Measurements from ENCODE around the gene ZNF609. TPM values are rescaled to one million over a fixed set of nuclear protein-coding genes. Genes with fewer than 3 reads are reported as not detected.

The ZNF609 gene
- total and polyA plus RNA-seq, 2 of the 13 experiments (the other 11 are each of a cell fraction or from before 2014, with no cell fraction given), result 8.9 to 9.9 TPM

- Histone ChIP-seq H3K9me3 (ENCODE audit: low read length) (no peaks in the 10 kb centered on the region), H3K4me3 (replicated peaks in 1 of 3; ENCODE audit: insufficient read depth in 1 of 3, low read depth in 2 of 3, low read length in 3 of 3) (peak overlapping the region in 2 of 3 experiments; percentile 26 to 43; a peak in 2 of 6 replicates), H3K9ac (ENCODE audit: insufficient read depth, low read depth, low read length) (peak overlapping the region; percentile 57), H3K27me3 (ENCODE audit: control insufficient read depth in 1 of 2, insufficient read depth in 2 of 2, low read length in 2 of 2) (no peaks in the 10 kb centered on the region), H3K4me1 (ENCODE audit: insufficient read depth, low read length) (peaks cover 69% of the 10 kb centered on the region), H3K27ac (ENCODE audit: extremely low read length, insufficient read depth, low read length) (peak overlapping the region; percentile 87), H4K20me1 (ENCODE audit: insufficient read depth, low read length) (no peaks in the 10 kb centered on the region), H3K79me2 (ENCODE audit: insufficient read depth, low read length) (peaks cover 13% of the 10 kb centered on the region), H3K4me2 (ENCODE audit: low read depth, low read length) (peak overlapping the region; percentile 56), H3K36me3 (replicated peaks in 1 of 2; ENCODE audit: control insufficient read depth in 1 of 2, insufficient read depth in 2 of 2, low read length in 2 of 2) (peaks cover 2 to 9% of the 10 kb centered on the region in 2 experiments; a peak in 2 of 5 replicates), H2AFZ (ENCODE audit: low read length) (no peak overlapping the region)
- DNase-seq (ENCODE audit: low spot score) (peak; percentile 42), FAIRE-seq (no peak), ATAC-seq (peak; percentile 65)
- no TSS peak for BruUV-seq (replicated peaks)
- CTCF ChIA-PET (ENCODE audit: low intra/inter-chr PET ratio, low total read pairs), result no interaction called here
- in situ Hi-C loops (cut with HindIII; ENCODE audit: extremely low pct_ligation_motif_present, low pct_unique_long_range_greater_than_20kb) (no loop called here), intact Hi-C loops (cut with micrococcal nuclease; ENCODE audit: unreplicated experiment) (no loop called here)
- POLR2A ChIA-PET, result interaction anchor here (0.9 to 2.0 kb wide), 4 partner anchors 14 to 248 kb away, joined by 3 to 6 read pairs (median 4); partner anchors contain the start of gene TRIP4
- WGBS (ENCODE audit: low lambda C conversion rate), result 78% methylated on average over 4 of the region's 4 CpGs
- TF ChIP-seq ETV5 (CRISPR knock-in tag; IDR thresholded peaks at IDR 0.05; ENCODE audit: borderline replicate concordance), result no peak
- no peak for TF ChIP-seq BHLHE40 (IDR thresholded peaks at IDR 0.05; ENCODE audit: low read length)
- no peak for TF ChIP-seq SNRNP70 (IDR thresholded peaks at IDR 0.05; ENCODE audit: low read depth, low read length)
- TF ChIP-seq MED1 (CRISPR knock-in tag; IDR thresholded peaks at IDR 0.05), result 0 out of 2 replicates have a peak, but pooled peaks have one; percentile 26
- TF ChIP-seq, protein P1, sequence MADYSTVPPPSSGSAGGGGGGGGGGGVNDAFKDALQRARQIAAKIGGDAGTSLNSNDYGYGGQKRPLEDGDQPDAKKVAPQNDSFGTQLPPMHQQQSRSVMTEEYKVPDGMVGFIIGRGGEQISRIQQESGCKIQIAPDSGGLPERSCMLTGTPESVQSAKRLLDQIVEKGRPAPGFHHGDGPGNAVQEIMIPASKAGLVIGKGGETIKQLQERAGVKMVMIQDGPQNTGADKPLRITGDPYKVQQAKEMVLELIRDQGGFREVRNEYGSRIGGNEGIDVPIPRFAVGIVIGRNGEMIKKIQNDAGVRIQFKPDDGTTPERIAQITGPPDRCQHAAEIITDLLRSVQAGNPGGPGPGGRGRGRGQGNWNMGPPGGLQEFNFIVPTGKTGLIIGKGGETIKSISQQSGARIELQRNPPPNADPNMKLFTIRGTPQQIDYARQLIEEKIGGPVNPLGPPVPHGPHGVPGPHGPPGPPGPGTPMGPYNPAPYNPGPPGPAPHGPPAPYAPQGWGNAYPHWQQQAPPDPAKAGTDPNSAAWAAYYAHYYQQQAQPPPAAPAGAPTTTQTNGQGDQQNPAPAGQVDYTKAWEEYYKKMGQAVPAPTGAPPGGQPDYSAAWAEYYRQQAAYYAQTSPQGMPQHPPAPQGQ (CRISPR knock-in tag; IDR thresholded peaks at IDR 0.05; ENCODE audit: borderline replicate concordance), result no peak
- TF ChIP-seq ZNF18 (CRISPR knock-in tag; IDR thresholded peaks at IDR 0.05; ENCODE audit: insufficient replicate concordance), result no peak
- no peak for TF ChIP-seq ATRX (CRISPR knock-in tag; IDR thresholded peaks at IDR 0.05; ENCODE audit: borderline replicate concordance)
- TF ChIP-seq FOXP1 (IDR thresholded peaks at IDR 0.05), result no peak
- TF ChIP-seq FOXP1 (CRISPR knock-in tag; IDR thresholded peaks at IDR 0.05), result no peak
- TF ChIP-seq PRDM10 (CRISPR knock-in tag; IDR thresholded peaks at IDR 0.05; ENCODE audit: low read depth), result no peak
- TF ChIP-seq NCOR1 (IDR thresholded peaks at IDR 0.05; ENCODE audit: borderline replicate concordance, low read length), result no peak
- 0 out of 2 replicates have a peak, but pooled peaks have one; percentile 35 for TF ChIP-seq ZNF607 (CRISPR knock-in tag; IDR thresholded peaks at IDR 0.05; ENCODE audit: borderline replicate concordance)
- TF ChIP-seq ZNF850 (CRISPR knock-in tag; conservative IDR thresholded peaks at IDR 0.05), result no peak
- TF ChIP-seq XBP1 (CRISPR knock-in tag; IDR thresholded peaks at IDR 0.05), result no peak
- no peak for TF ChIP-seq IRX3 (CRISPR knock-in tag; IDR thresholded peaks at IDR 0.05; ENCODE audit: borderline replicate concordance, low read depth)
- no peak for TF ChIP-seq GZF1 (CRISPR knock-in tag; IDR thresholded peaks at IDR 0.05)
These were observed 175.4 kb downstream of the ZNF609 start for GRCh38 chr15:64635499-64636495.
